Measurements from ENCODE around the gene CDHR5. TPM values are rescaled to one million over a fixed set of nuclear protein-coding genes. Genes with fewer than 3 reads are reported as not detected.
A peak's percentile ranks its signal among the peaks of the same experiment; 100 is the strongest.

CDHR5 gene
- polyA plus RNA-seq, 1 experiment = not detected

DNA sequence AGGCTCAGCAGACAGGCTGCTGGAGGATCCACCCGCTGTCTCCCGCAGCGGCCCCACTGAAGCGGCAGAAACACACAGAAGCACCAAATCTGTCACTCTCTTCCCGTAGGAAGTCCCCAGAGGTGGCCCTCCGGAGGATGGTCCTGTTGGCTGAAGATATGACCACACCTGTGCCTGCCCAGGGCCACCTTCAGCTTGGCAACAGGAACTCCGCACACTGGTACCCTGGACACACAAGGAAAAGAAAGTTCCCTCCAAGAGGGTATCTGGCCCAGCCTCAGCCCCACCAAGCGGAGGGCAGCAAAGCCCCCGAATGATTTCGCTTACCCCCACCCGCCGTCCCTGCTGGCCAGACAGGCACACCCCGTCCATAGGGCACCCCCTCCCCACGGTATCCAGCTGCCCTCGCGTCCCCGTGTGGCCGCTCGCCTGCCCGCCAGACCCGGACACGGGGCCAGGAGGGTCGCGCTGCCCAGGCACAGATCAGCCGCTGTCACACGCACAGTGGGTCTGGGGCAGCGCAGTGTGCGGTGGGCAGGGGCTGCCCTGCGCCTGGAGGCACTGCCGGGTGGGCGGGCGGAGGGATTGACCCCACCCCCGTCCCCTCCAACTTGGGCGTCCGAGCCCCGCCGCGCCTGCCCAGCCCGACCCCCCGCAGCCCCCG lies 57.0 kb downstream of the CDHR5 start:
- POLR2A ChIA-PET = interaction anchor here (0.6 kb wide), 1 partner anchor 20 kb away, joined by 4 read pairs; no protein-coding TSS in a partner anchor
- CTCF ChIA-PET = interaction anchor here (0.6 to 1.6 kb wide), 4 partner anchors 11 to 159 kb away, joined by 3 to 5 read pairs (median 4); partner anchors contain the start of gene HRAS
- no peak for DNase-seq (ENCODE audit: low read depth)

DNA sequence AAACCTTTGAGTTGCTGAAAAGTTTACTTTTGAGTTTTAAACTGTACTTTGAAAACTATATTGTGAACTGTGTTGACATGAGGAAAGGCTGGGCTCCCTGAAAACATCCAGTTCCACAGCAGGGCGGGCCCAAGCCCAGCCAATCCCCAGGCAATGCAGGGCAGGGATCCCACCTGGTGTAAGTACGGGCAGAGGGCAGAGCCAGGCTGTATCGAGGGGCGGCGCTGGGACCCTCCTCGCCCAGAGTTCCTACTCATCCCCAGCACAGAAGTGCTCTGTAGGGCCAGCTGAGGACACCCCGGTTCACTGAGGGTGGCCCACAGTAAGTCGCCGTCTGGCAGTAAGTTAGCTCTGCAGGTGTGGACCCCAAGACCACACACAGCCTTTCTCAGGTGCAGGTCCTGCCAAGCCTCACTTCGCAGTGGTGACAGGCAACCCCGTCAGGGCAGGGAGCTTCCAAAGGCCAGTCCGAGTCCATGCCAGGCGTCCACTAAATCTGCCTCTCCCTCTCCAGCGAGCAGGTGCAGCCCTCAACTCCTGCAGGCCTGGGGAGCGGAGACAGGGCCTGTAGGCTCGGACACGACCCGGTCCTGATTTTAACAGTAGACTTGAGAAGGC lies 57.6 kb downstream of the CDHR5 start:
- TF ChIP-seq, protein P1, sequence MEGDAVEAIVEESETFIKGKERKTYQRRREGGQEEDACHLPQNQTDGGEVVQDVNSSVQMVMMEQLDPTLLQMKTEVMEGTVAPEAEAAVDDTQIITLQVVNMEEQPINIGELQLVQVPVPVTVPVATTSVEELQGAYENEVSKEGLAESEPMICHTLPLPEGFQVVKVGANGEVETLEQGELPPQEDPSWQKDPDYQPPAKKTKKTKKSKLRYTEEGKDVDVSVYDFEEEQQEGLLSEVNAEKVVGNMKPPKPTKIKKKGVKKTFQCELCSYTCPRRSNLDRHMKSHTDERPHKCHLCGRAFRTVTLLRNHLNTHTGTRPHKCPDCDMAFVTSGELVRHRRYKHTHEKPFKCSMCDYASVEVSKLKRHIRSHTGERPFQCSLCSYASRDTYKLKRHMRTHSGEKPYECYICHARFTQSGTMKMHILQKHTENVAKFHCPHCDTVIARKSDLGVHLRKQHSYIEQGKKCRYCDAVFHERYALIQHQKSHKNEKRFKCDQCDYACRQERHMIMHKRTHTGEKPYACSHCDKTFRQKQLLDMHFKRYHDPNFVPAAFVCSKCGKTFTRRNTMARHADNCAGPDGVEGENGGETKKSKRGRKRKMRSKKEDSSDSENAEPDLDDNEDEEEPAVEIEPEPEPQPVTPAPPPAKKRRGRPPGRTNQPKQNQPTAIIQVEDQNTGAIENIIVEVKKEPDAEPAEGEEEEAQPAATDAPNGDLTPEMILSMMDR (IDR thresholded peaks at IDR 0.05; ENCODE audit: insufficient read depth, low read depth, low read length) = no peak
- peak overlapping the region; percentile 99 for H3K4me3 ChIP-seq (ENCODE audit: low read depth, low read length)
- H3K36me3 ChIP-seq (ENCODE audit: control insufficient read depth, insufficient read depth, low read length) = peaks cover 22% of the 10 kb centered on the region
- ChIA-PET POLR2A (interaction anchor here (0.6 kb wide), 1 partner anchor 19 kb away, joined by 4 read pairs; no protein-coding TSS in a partner anchor), CTCF (interaction anchor here (0.6 to 1.3 kb wide), 4 partner anchors 10 to 160 kb away, joined by 3 to 4 read pairs (median 3); no protein-coding TSS in a partner anchor)
- DNase-seq (ENCODE audit: low read depth) = no peak
- H3K27me3 ChIP-seq (ENCODE audit: control insufficient read depth, insufficient read depth, low read length) = no peaks in the 10 kb centered on the region

More for the DNA sequence above, 57.0 kb downstream of the CDHR5 start:
- H3K4me3 ChIP-seq (ENCODE audit: low read depth, low read length) = peak overlapping the region; percentile 99
- TF ChIP-seq, protein P1 (IDR thresholded peaks at IDR 0.05; ENCODE audit: insufficient read depth, low read depth, low read length) = no peak
- no peaks in the 10 kb centered on the region for H3K27me3 ChIP-seq (ENCODE audit: control insufficient read depth, insufficient read depth, low read length)
- H3K36me3 ChIP-seq (ENCODE audit: control insufficient read depth, insufficient read depth, low read length) = peaks cover 21% of the 10 kb centered on the region

Small RNAs within 50 kb of the gene (small RNA-seq; reads per million reads assigned to genes)
- 1,101 reads per million, percentile 96 among the genes with 10 or more reads in this experiment for gene MIR210 (ENCODE audit: insufficient read length, low read depth, low replicate concordance)

Other genes with a start within 250 kb of the CDHR5 start
- gene PKP3, start 230.7 kb downstream of the CDHR5 start, polyA plus RNA-seq (2011; rRNA removed) = 0.42 and 0.86 TPM in 2 replicates
- 21.1 and 29.2 TPM in 2 replicates for gene SIGIRR, start 210.0 kb downstream of the CDHR5 start, polyA plus RNA-seq (2011; rRNA removed)
- gene ANO9, start 182.9 kb downstream of the CDHR5 start, polyA plus RNA-seq (2011; rRNA removed) = not detected in 2 replicates
- gene PTDSS2, start 174.7 kb downstream of the CDHR5 start, polyA plus RNA-seq (2011; rRNA removed) = 18.1 and 25.8 TPM in 2 replicates
- 139 and 260 TPM in 2 replicates for gene RNH1, start 117.7 kb downstream of the CDHR5 start, polyA plus RNA-seq (2011; rRNA removed)
- gene HRAS, start 89.4 kb downstream of the CDHR5 start, polyA plus RNA-seq (2011; rRNA removed) = 50.3 and 90.4 TPM in 2 replicates
- gene LRRC56, start 87.4 kb downstream of the CDHR5 start, polyA plus RNA-seq (2011; rRNA removed) = 0.92 and 1.5 TPM in 2 replicates
- gene LMNTD2, start 64.2 kb downstream of the CDHR5 start, polyA plus RNA-seq (2011; rRNA removed) = 1.6 and 2.5 TPM in 2 replicates
- gene RASSF7, start 64.0 kb downstream of the CDHR5 start, polyA plus RNA-seq (2011; rRNA removed) = 17.3 and 25.1 TPM in 2 replicates
- 6.8 and 10.7 TPM in 2 replicates for gene PHRF1, start 48.5 kb downstream of the CDHR5 start, polyA plus RNA-seq (2011; rRNA removed)
- 4.2 and 6.1 TPM in 2 replicates for gene IRF7, start 9.0 kb downstream of the CDHR5 start, polyA plus RNA-seq (2011; rRNA removed)
- not detected in 2 replicates for gene SCT, start 2.2 kb upstream of the CDHR5 start, polyA plus RNA-seq (2011; rRNA removed)
- not detected in 2 replicates for gene DRD4, start 12.3 kb upstream of the CDHR5 start, polyA plus RNA-seq (2011; rRNA removed)
- gene DEAF1, start 70.3 kb upstream of the CDHR5 start, polyA plus RNA-seq (2011; rRNA removed) = 18.5 and 27.7 TPM in 2 replicates
- gene TMEM80, start 70.9 kb upstream of the CDHR5 start, polyA plus RNA-seq (2011; rRNA removed) = 19.5 and 21.7 TPM in 2 replicates
- gene EPS8L2, start 81.3 kb upstream of the CDHR5 start, polyA plus RNA-seq (2011; rRNA removed) = 27.6 and 44.4 TPM in 2 replicates
- 209 and 278 TPM in 2 replicates for gene TALDO1, start 122.5 kb upstream of the CDHR5 start, polyA plus RNA-seq (2011; rRNA removed)
- 14.5 and 37.9 TPM in 2 replicates for gene GATD1, start 152.5 kb upstream of the CDHR5 start, polyA plus RNA-seq (2011; rRNA removed)
- gene CEND1, start 165.1 kb upstream of the CDHR5 start, polyA plus RNA-seq (2011; rRNA removed) = 0.23 and 0.25 TPM in 2 replicates
- gene SLC25A22, start 173.3 kb upstream of the CDHR5 start, polyA plus RNA-seq (2011; rRNA removed) = 12.4 and 25.5 TPM in 2 replicates
- gene PIDD1, start 180.3 kb upstream of the CDHR5 start, polyA plus RNA-seq (2011; rRNA removed) = 6.8 and 11.2 TPM in 2 replicates
- gene RPLP2, start 185.0 kb upstream of the CDHR5 start, polyA plus RNA-seq (2011; rRNA removed) = 1,103 and 1,199 TPM in 2 replicates
- 32.0 and 53.1 TPM in 2 replicates for gene PNPLA2, start 194.0 kb upstream of the CDHR5 start, polyA plus RNA-seq (2011; rRNA removed)
- gene CRACR2B, start 203.0 kb upstream of the CDHR5 start, polyA plus RNA-seq (2011; rRNA removed) = 0.16 and 0.18 TPM in 2 replicates
- gene CD151, start 208.0 kb upstream of the CDHR5 start, polyA plus RNA-seq (2011; rRNA removed) = 1,448 and 2,262 TPM in 2 replicates
- gene POLR2L, start 217.6 kb upstream of the CDHR5 start, polyA plus RNA-seq (2011; rRNA removed) = 308 and 734 TPM in 2 replicates
- gene TSPAN4, start 217.9 kb upstream of the CDHR5 start, polyA plus RNA-seq (2011; rRNA removed) = 145 and 295 TPM in 2 replicates